Activated CD8-positive, alpha-beta memory T cell treated with anti-CD3 and anti-CD28 coated beads, Interleukin-2, amount 50 U/mL, for 1 hour (primary cell): Measurements from ENCODE around the gene SPEN.
A peak's percentile ranks its signal among the peaks of the same experiment; 100 is the strongest.
"Not testable (repeated sequence)": the region's sequence is repeated elsewhere in the genome, so short reads cannot be mapped to it uniquely, and the experiment has no call there.

ENCODE experiments used
- DNase-seq: peaks from one replicate; pipeline ENCODE4 v3.0.0-alpha.2; 2020; ENCODE audit errors: extremely low read depth

Gene SPEN

GRCh38 chr1:15959827-15960446 lies 112.4 kb downstream of the SPEN start:
- DNase-seq, result no peak

- no peak for DNase-seq
These were observed 113.3 kb downstream of the SPEN start for GRCh38 chr1:15960808-15961207.

- DNase-seq, result no peak
These were observed 114.0 kb downstream of the SPEN start for GRCh38 chr1:15961492-15961891.

- no peak for DNase-seq
These were observed 114.7 kb downstream of the SPEN start for GRCh38 chr1:15962176-15962575.

GRCh38 chr1:15962671-15963362 lies 115.3 kb downstream of the SPEN start:
- no peak for DNase-seq

GRCh38 chr1:15963363-15963967 lies 116.0 kb downstream of the SPEN start:
- DNase-seq, result no peak

- no peak for DNase-seq
These were observed 116.6 kb downstream of the SPEN start for GRCh38 chr1:15963968-15964648.

- DNase-seq, result no peak
These were observed 117.8 kb downstream of the SPEN start for GRCh38 chr1:15965228-15965767.

- no peak for DNase-seq
These were observed 118.8 kb downstream of the SPEN start for GRCh38 chr1:15966081-15966955.

- no peak for DNase-seq
These were observed 119.4 kb downstream of the SPEN start for GRCh38 chr1:15966956-15967344.

- no peak for DNase-seq
These were observed 120.7 kb downstream of the SPEN start for GRCh38 chr1:15968172-15968571.

GRCh38 chr1:15969321-15969880 lies 121.9 kb downstream of the SPEN start:
- no peak for DNase-seq

- DNase-seq, result no peak
These were observed 123.4 kb downstream of the SPEN start for GRCh38 chr1:15970911-15971310.

GRCh38 chr1:15972409-15972808 lies 124.9 kb downstream of the SPEN start:
- no peak for DNase-seq

- no peak for DNase-seq
These were observed 126.3 kb downstream of the SPEN start for GRCh38 chr1:15973772-15974171.

- no peak for DNase-seq
These were observed 127.3 kb downstream of the SPEN start for GRCh38 chr1:15974855-15975254.

GRCh38 chr1:15975358-15975804 lies 127.9 kb downstream of the SPEN start:
- DNase-seq, result peak; percentile 25

- DNase-seq, result peak; percentile 89
These were observed 128.5 kb downstream of the SPEN start, which contains the start of gene ZBTB17 for GRCh38 chr1:15975805-15976680. Gene ZBTB17, minus strand, starts transcription at chr1:15976101. Its CDS starts 27,606 bp downstream, at chr1:15948495.

- not testable (repeated sequence) for DNase-seq
These were observed 130.4 kb downstream of the SPEN start for GRCh38 chr1:15977947-15978346.

GRCh38 chr1:15981679-15982078 lies 134.2 kb downstream of the SPEN start:
- no peak for DNase-seq
